Stomach (tissue), 19 donors: ENCODE data around the gene IL2RG. TPM values are rescaled to one million over a fixed set of nuclear protein-coding genes. Genes with fewer than 3 reads are reported as not detected.

Source experiments
- DNase-seq, 2 donors: peaks; one replicate each; pipeline versions ENCODE4 v3.0.0 to v3.0.0-alpha.2; 2013 to 2019
- H3K27ac ChIP-seq, 5 donors: fragments of 200-600 bp in 4 of 5; sonication (generic) in 4 of 5; one replicate each; pipeline ENCODE4 v1.5.1; 2013 to 2019; ENCODE audit warnings: mild to moderate bottlenecking in 1 of 5, moderate library complexity in 1 of 5
- H3K27me3 ChIP-seq, 3 donors: fragments of 200-600 bp; sonication (generic); one replicate each; pipeline ENCODE4 v1.5.1; 2017 to 2019; ENCODE audit warnings: mixed run types in 1 of 3
- H3K36me3 ChIP-seq, 4 donors: fragments of 200-600 bp; sonication (generic); 1 replicate in 3 of 4; 2 replicates in 1 of 4; pipeline ENCODE4 v1.5.1; 2016 to 2019
- H3K4me1 ChIP-seq, 4 donors: fragments of 200-600 bp; sonication (generic); one replicate each; pipeline ENCODE4 v1.5.1; 2016 to 2019
- H3K4me3 ChIP-seq, 4 donors: fragments of 200-600 bp; sonication (generic) in 3 of 4; one replicate each; pipeline ENCODE4 v1.5.1; 2016 to 2019; ENCODE audit warnings: mild to moderate bottlenecking in 1 of 4
- H3K9me3 ChIP-seq, 4 donors: fragments of 200-600 bp; sonication (generic); one replicate each; pipeline ENCODE4 v1.5.1; 2016 to 2019
- CTCF ChIP-seq, 7 experiments: fragments of 450-650 bp in 4 of 7; fragments of 200-600 bp in 3 of 7; sonication (generic) in 3 of 7; IDR thresholded peaks; one replicate each; pipeline ENCODE4 v1.5.1; 2016 to 2019; ENCODE audit warnings: antibody characterized with exemption in 7 of 7, control low read depth in 2 of 7, mild to moderate bottlenecking in 1 of 7
- EP300 ChIP-seq: sonication (generic); formaldehyde crosslinking; IDR thresholded peaks from one replicate; pipeline ENCODE4 v1.6.1; 2017; ENCODE audit warnings: antibody characterized with exemption
- POLR2A ChIP-seq, 4 donors: fragments of 450-650 bp; IDR thresholded peaks; one replicate each; pipeline ENCODE4 v1.6.1; 2016; ENCODE audit warnings: antibody characterized with exemption in 4 of 4, control low read depth in 2 of 4, mild to moderate bottlenecking in 1 of 4, moderate library complexity in 1 of 4
- POLR2AphosphoS5 ChIP-seq, 3 donors: sonication (generic); formaldehyde crosslinking; IDR thresholded peaks; one replicate each; pipeline ENCODE4 v1.6.1; 2016; ENCODE audit warnings: antibody characterized with exemption in 3 of 3
- WGBS, 5 donors: extraction: QIAGEN DNeasy Blood & Tissue Kit in 3 of 5; methylation state at CpG; one replicate each; pipeline versions ENCODE4 v1.1.5 to v1.1.7; 2013 to 2018; 5-methylcytosine and 5-hydroxymethylcytosine counted together
- intact Hi-C: fragments of 100-400 bp; cut with DNase I; formaldehyde crosslinking; loops from one replicate; pipeline ENCODE4 v1.15.1; 2023; ENCODE audit warnings: low total_unique reads
- long read RNA-seq, 10 donors: transcript quantifications; one replicate each; lab custom pipeline, GENCODE V29; 2026
- polyA plus RNA-seq, 3 donors: library from polyadenylated mRNA; stranded (reverse); fragments of 200-250 nt; gene quantifications; one replicate each; pipeline ENCODE4 v1.2.3, GENCODE V29; 2013
- total RNA-seq, 5 donors: library from RNA; depleted of rRNA; stranded (reverse); fragments of >200 nt; gene quantifications; one replicate each; pipeline versions ENCODE4 v1.1.0 to v1.2.3, GENCODE V29; 2014 to 2016
- donor health status: healthy with polysubstance abuse.
- donor health status: Bipolar disorder and iron deficiency.
- donor health status: healthy.

Gene IL2RG
- total RNA-seq (10 to 100 TPM in 2 of 5 donors, 1 to 10 TPM in 2, under 1 TPM in 1; 0.89 to 11.2 (median 8.2) TPM), polyA plus RNA-seq (10 to 100 TPM in 1 of 3 donors, 1 to 10 TPM in 2; 6.7 to 10.4 (median 9.9) TPM)
- long read RNA-seq, donor 1, transcript IL2RG-203 (8 exons, 1,534 nt): major isoform, 8 of 8 reads
- long read RNA-seq, donor 1, partial matches to known transcripts: 0 of 8 reads
- long read RNA-seq, donor 1, other reads (novel, unspliced or antisense): 0 of 8 reads
- long read RNA-seq, donor 2, transcript IL2RG-203 (8 exons, 1,534 nt): major isoform, 22 of 22 reads
- long read RNA-seq, donor 2, partial matches to known transcripts: 0 of 22 reads
- long read RNA-seq, donor 2, other reads (novel, unspliced or antisense): 0 of 22 reads
- long read RNA-seq, donor 3, partial matches to known transcripts: 0 of 2 reads
- long read RNA-seq, donor 3, other reads (novel, unspliced or antisense): 0 of 2 reads
- long read RNA-seq, donor 4: 0 reads
- long read RNA-seq, donor 5, partial matches to known transcripts: 0 of 4 reads
- long read RNA-seq, donor 5, other reads (novel, unspliced or antisense): 0 of 4 reads
- long read RNA-seq, donor 6, transcript IL2RG-203 (8 exons, 1,534 nt): major isoform, 24 of 26 reads
- long read RNA-seq, donor 6, partial matches to known transcripts: 0 of 26 reads
- long read RNA-seq, donor 6, other reads (novel, unspliced or antisense): 0 of 26 reads
- long read RNA-seq, donor 7, transcript IL2RG-203 (8 exons, 1,534 nt): major isoform, 13 of 14 reads
- long read RNA-seq, donor 7, partial matches to known transcripts: 0 of 14 reads
- long read RNA-seq, donor 7, other reads (novel, unspliced or antisense): 0 of 14 reads
- long read RNA-seq, donor 8, transcript IL2RG-203 (8 exons, 1,534 nt): major isoform, 7 of 7 reads
- long read RNA-seq, donor 8, partial matches to known transcripts: 0 of 7 reads
- long read RNA-seq, donor 8, other reads (novel, unspliced or antisense): 0 of 7 reads
- long read RNA-seq, donor 9, partial matches to known transcripts: 0 of 3 reads
- long read RNA-seq, donor 9, other reads (novel, unspliced or antisense): 0 of 3 reads
- long read RNA-seq, donor 10, transcript IL2RG-203 (8 exons, 1,534 nt): major isoform, 5 of 5 reads
- long read RNA-seq, donor 10, partial matches to known transcripts: 0 of 5 reads
- long read RNA-seq, donor 10, other reads (novel, unspliced or antisense): 0 of 5 reads

GRCh38 chrX:71111141-71111843 lies at the start of gene IL2RG:
TSS of gene IL2RG (minus strand) at chrX:71111577. CDS start at chrX:71111539, 38 bp downstream.
- no peak for TF ChIP-seq POLR2A (IDR thresholded peaks at IDR 0.05)
- TF ChIP-seq EP300: no peak
- TF ChIP-seq POLR2AphosphoS5 (IDR thresholded peaks at IDR 0.05): peak in 2 of 3 donors; percentile 71 to 87
- TF ChIP-seq CTCF (IDR thresholded peaks at IDR 0.05): no peak
- H3K4me3 ChIP-seq: peak within 1 kb of the TSS in 3 of 4 donors; percentile 13 to 24 (median 23)
- intact Hi-C loops: no loop called here
- H3K27me3 ChIP-seq: no peaks in the 10 kb centered on the region
- no peaks in the 10 kb centered on the region for H3K4me1 ChIP-seq
- WGBS, 5 donors: 35 to 56% (median 48%) methylated on average over 8 of the region's 8 CpGs
- H3K36me3 ChIP-seq: no peaks in the 10 kb centered on the region
- peak within 1 kb of the TSS; percentile 33 to 71 (median 51) for H3K27ac ChIP-seq
- no peaks in the 10 kb centered on the region for H3K9me3 ChIP-seq
- DNase-seq: peak; percentile 46 to 88

- Histone ChIP-seq H3K4me3 (no peak overlapping the region), H3K4me1 (no peaks in the 10 kb centered on the region), H3K27me3 (no peaks in the 10 kb centered on the region), H3K36me3 (no peaks in the 10 kb centered on the region), H3K9me3 (no peaks in the 10 kb centered on the region), H3K27ac (no peak overlapping the region)
- WGBS, 5 donors: 78 to 87% (median 79%) methylated on average over 3 of the region's 3 CpGs
- intact Hi-C loops: no loop called here
- TF ChIP-seq EP300: no peak
- no peak for TF ChIP-seq POLR2AphosphoS5 (IDR thresholded peaks at IDR 0.05)
- no peak for TF ChIP-seq POLR2A (IDR thresholded peaks at IDR 0.05)
- no peak for TF ChIP-seq CTCF (IDR thresholded peaks at IDR 0.05)
- no peak for DNase-seq
These were observed 49.1 kb upstream of the IL2RG start for GRCh38 chrX:71160475-71160874.

GRCh38 chrX:71159335-71159734 lies 48.0 kb upstream of the IL2RG start:
- no peaks in the 10 kb centered on the region for H3K27me3 ChIP-seq
- no peak for TF ChIP-seq POLR2A (IDR thresholded peaks at IDR 0.05)
- TF ChIP-seq CTCF (IDR thresholded peaks at IDR 0.05): no peak
- TF ChIP-seq EP300: no peak
- no peak for TF ChIP-seq POLR2AphosphoS5 (IDR thresholded peaks at IDR 0.05)

More at GRCh38 chrX:71159335-71159734, 48.0 kb upstream of the IL2RG start:
- Histone ChIP-seq H3K9me3 (no peaks in the 10 kb centered on the region), H3K4me3 (no peak overlapping the region), H3K27ac (no peak overlapping the region), H3K4me1 (no peaks in the 10 kb centered on the region), H3K36me3 (no peaks in the 10 kb centered on the region)
- intact Hi-C loops: no loop called here
- WGBS, 5 donors: 62 to 83% (median 81%) methylated on average over 5 of the region's 5 CpGs
- DNase-seq: no peak
